HepG2 (cell line): ENCODE data around the gene PLCB1. TPM values are rescaled to one million over a fixed set of nuclear protein-coding genes. Genes with fewer than 3 reads are reported as not detected.

Experiments used
- AKNA ChIP-seq: sonication (generic); formaldehyde crosslinking; IDR thresholded peaks from 2 replicates; pipeline ENCODE4 v1.4.0; 2020; ENCODE audit warnings: missing genetic modification reagents, borderline replicate concordance
- BCL6 ChIP-seq: IDR thresholded peaks from 2 replicates; pipeline ENCODE4 v1.6.1; 2016; ENCODE audit warnings: missing genetic modification reagents, missing compliant biosample characterization
- BRD4 ChIP-seq: sonication (generic); formaldehyde crosslinking; IDR thresholded peaks from 2 replicates; pipeline ENCODE4 v1.4.0; 2020; ENCODE audit warnings: missing genetic modification reagents
- CREB1 ChIP-seq, 2 experiments: fragments of 450-650 bp in 1 of 2; IDR thresholded peaks; 2 replicates each; pipeline ENCODE4 v1.6.1; 2016 to 2017; ENCODE audit warnings: control low read depth in 1 of 2, mild to moderate bottlenecking in 1 of 2, missing compliant biosample characterization in 1 of 2, missing genetic modification characterization in 1 of 2
- DPF2 ChIP-seq: sonication (generic); formaldehyde crosslinking; IDR thresholded peaks from 2 replicates; pipeline ENCODE4 v1.4.0; 2020; ENCODE audit warnings: mild to moderate bottlenecking, low read depth, missing genetic modification reagents, borderline replicate concordance
- EEA1 ChIP-seq: sonication (generic); formaldehyde crosslinking; IDR thresholded peaks from 2 replicates; pipeline ENCODE4 v1.5.1; 2020; ENCODE audit warnings: mild to moderate bottlenecking, missing genetic modification reagents, borderline replicate concordance
- HOXD1 ChIP-seq: sonication (generic); formaldehyde crosslinking; IDR thresholded peaks from 2 replicates; pipeline ENCODE4 v1.5.0; 2020; ENCODE audit warnings: missing genetic modification reagents
- MEIS1 ChIP-seq: sonication (generic); formaldehyde crosslinking; IDR thresholded peaks from 2 replicates; pipeline ENCODE4 v1.9.0; 2021; ENCODE audit warnings: mild to moderate bottlenecking, missing genetic modification reagents, moderate library complexity, borderline replicate concordance
- SP1 ChIP-seq, 2 experiments: fragments of 450-650 bp in 1 of 2; sonication (generic) in 1 of 2; formaldehyde crosslinking in 1 of 2; IDR thresholded peaks; 2 replicates each; pipeline versions ENCODE4 v1.4.0 to v1.6.1; 2016 to 2020; ENCODE audit warnings: missing genetic modification reagents in 1 of 2
- SPEN ChIP-seq: sonication (generic); formaldehyde crosslinking; IDR thresholded peaks from 2 replicates; pipeline ENCODE4 v1.5.1; 2020; ENCODE audit warnings: low read depth, mild to moderate bottlenecking, missing genetic modification reagents
- THYN1 ChIP-seq: sonication (generic); formaldehyde crosslinking; IDR thresholded peaks from 2 replicates; pipeline ENCODE4 v1.8.1; 2023; ENCODE audit warnings: low read depth, mild to moderate bottlenecking, moderate library complexity, missing genetic modification reagents, borderline replicate concordance
- XBP1 ChIP-seq: sonication (generic); formaldehyde crosslinking; IDR thresholded peaks from 2 replicates; pipeline ENCODE4 v1.5.0; 2020; ENCODE audit warnings: missing genetic modification reagents
- ZNF547 ChIP-seq: sonication (generic); formaldehyde crosslinking; IDR thresholded peaks from 2 replicates; pipeline ENCODE4 v1.5.1; 2020; ENCODE audit warnings: mild to moderate bottlenecking, missing genetic modification reagents
- ZNF570 ChIP-seq: sonication (generic); formaldehyde crosslinking; IDR thresholded peaks from 2 replicates; pipeline ENCODE4 v1.4.0; 2020; ENCODE audit warnings: mild to moderate bottlenecking, missing genetic modification reagents, borderline replicate concordance
- ZNF639 ChIP-seq: conservative IDR thresholded peaks from 2 replicates; pipeline ENCODE4 v1.6.1; 2018; ENCODE audit warnings: missing genetic modification reagents
- ZNF644 ChIP-seq: IDR thresholded peaks from 2 replicates; pipeline ENCODE4 v1.6.1; 2016; ENCODE audit warnings: low read depth
- ZNF773 ChIP-seq: sonication (generic); formaldehyde crosslinking; IDR thresholded peaks from 2 replicates; pipeline ENCODE4 v1.4.0; 2020; ENCODE audit warnings: missing genetic modification reagents, borderline replicate concordance
- ZNF788 ChIP-seq: sonication (generic); formaldehyde crosslinking; IDR thresholded peaks from 2 replicates; pipeline ENCODE4 v1.5.0; 2020; ENCODE audit warnings: mild to moderate bottlenecking, missing genetic modification reagents, borderline replicate concordance
- polyA plus RNA-seq, 8 experiments: library from polyadenylated mRNA; depleted of rRNA in 3 of 8; stranded (reverse) in 7 of 8; unstranded in 1 of 8; fragments of >200 nt; fragmentation: Illumina TruSeq in 4 of 8; extraction: Trizol in 4 of 8; gene quantifications; 2 replicates each; pipeline versions ENCODE4 v1.2.1 to v1.2.3, GENCODE V29; 2011 to 2016; ENCODE audit warnings: low read depth in 4 of 8, missing spikeins in 1 of 8, mixed read lengths in 1 of 8; ENCODE audit not compliant: insufficient read depth in 1 of 8
- total RNA-seq, 5 experiments: library from RNA; depleted of rRNA; stranded (reverse); fragments of >200 nt; fragmentation: Illumina TruSeq; extraction: Trizol; gene quantifications; 2 replicates each; pipeline ENCODE4 v1.2.3, GENCODE V29; 2016; ENCODE audit warnings: low read depth in 1 of 5
- TF ChIP-seq, protein P1 (sequence below): sonication (generic); formaldehyde crosslinking; IDR thresholded peaks from 2 replicates; pipeline ENCODE4 v1.4.0; 2020; ENCODE audit warnings: missing genetic modification reagents, borderline replicate concordance

PLCB1 gene
- total and polyA plus RNA-seq, 2 of the 13 experiments (the other 11 are each of a cell fraction or from before 2014, with no cell fraction given) = 42.4 to 55.9 TPM

DNA sequence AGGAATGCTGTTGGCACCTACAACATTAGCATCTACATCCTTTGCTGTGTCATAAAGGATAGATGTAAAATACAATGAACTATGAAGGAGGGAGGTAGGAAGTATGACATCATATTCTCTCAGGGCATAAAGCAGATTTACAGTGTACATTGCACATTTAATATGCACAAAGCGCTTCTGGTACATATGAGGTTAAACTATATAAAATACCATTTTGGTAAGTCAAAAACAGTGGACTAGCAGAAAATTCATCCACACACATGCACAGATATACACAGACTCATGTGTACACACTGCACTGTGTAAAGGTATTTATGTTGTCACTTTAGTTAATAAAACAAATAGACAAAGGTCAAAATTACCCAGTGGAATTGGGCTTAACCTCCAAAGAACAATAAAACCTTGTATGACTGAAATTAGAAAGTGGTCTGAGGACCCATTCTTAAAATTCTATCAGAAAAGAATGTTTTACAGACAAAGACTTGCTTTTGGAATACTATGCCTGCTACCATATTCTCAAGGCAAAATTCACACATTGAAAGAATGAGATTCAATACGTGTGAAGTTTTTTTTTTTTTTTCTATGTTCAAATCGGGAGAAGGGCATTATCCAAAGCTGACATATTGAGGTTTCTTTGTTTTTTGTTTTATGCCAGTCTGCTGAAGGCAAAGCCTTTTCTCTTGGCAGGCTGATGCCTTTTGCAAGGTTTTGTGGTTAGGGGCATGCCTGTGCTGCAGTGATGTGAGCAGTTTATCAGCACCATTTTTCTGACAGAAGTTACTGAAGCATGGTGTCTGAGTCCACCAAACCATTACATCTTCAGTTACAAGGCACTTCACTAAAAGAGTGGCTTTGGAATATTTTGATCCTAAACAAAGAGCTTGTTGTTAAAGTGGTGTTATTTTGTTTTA is 199.0 kb downstream of the PLCB1 start (continued):
- TF ChIP-seq ZNF570 (CRISPR knock-in tag) (no peak), SPEN (no peak), CREB1 (IDR thresholded peaks at IDR 0.05) (peak; percentile 76), CREB1 (CRISPR knock-in tag; IDR thresholded peaks at IDR 0.05) (peak; percentile 71), THYN1 (CRISPR knock-in tag) (no peak), AKNA (CRISPR knock-in tag) (no peak), ZNF644 (CRISPR knock-in tag) (0 out of 2 replicates have a peak, but pooled peaks have one; percentile 11), BRD4 (CRISPR knock-in tag) (no peak), DPF2 (peak; percentile 89), BCL6 (CRISPR knock-in tag) (peak; percentile 88), SP1 (IDR thresholded peaks at IDR 0.05) (no peak), SP1 (CRISPR knock-in tag; IDR thresholded peaks at IDR 0.05) (no peak), XBP1 (CRISPR knock-in tag) (no peak), ZNF639 (CRISPR knock-in tag) (no peak), EEA1 (no peak), ZNF788 (no peak), HOXD1 (no peak), ZNF773 (CRISPR knock-in tag) (no peak), ZNF547 (CRISPR knock-in tag) (no peak), MEIS1 (no peak)
- TF ChIP-seq, protein P1, sequence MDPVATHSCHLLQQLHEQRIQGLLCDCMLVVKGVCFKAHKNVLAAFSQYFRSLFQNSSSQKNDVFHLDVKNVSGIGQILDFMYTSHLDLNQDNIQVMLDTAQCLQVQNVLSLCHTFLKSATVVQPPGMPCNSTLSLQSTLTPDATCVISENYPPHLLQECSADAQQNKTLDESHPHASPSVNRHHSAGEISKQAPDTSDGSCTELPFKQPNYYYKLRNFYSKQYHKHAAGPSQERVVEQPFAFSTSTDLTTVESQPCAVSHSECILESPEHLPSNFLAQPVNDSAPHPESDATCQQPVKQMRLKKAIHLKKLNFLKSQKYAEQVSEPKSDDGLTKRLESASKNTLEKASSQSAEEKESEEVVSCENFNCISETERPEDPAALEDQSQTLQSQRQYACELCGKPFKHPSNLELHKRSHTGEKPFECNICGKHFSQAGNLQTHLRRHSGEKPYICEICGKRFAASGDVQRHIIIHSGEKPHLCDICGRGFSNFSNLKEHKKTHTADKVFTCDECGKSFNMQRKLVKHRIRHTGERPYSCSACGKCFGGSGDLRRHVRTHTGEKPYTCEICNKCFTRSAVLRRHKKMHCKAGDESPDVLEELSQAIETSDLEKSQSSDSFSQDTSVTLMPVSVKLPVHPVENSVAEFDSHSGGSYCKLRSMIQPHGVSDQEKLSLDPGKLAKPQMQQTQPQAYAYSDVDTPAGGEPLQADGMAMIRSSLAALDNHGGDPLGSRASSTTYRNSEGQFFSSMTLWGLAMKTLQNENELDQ (CRISPR knock-in tag) = no peak
